ENCODE data around the gene DAGLB.

GRCh38 chr7:6460303-6460702 lies 12.5 kb upstream of the DAGLB start:
- no peak for TF ChIP-seq CTCF (IDR thresholded peaks at IDR 0.05; ENCODE audit: insufficient read depth, low read depth, low read length)
- no peak for TF ChIP-seq EZH2 (IDR thresholded peaks at IDR 0.05; ENCODE audit: insufficient read depth, low read length)

All from astrocyte (in vitro differentiated cells and primary cell).